Sigmoid colon (tissue), 4 donors: ENCODE results near the gene NEURL1.

ENCODE experiments used
- EP300 ChIP-seq, 4 donors: sonication (generic); formaldehyde crosslinking; IDR thresholded peaks; one replicate each; pipeline ENCODE4 v1.6.1; 2017; ENCODE audit warnings: antibody characterized with exemption in 4 of 4
- POLR2A ChIP-seq, 2 donors: fragments of 450-650 bp; IDR thresholded peaks; one replicate each; pipeline ENCODE4 v1.6.1; 2016; ENCODE audit warnings: antibody characterized with exemption in 2 of 2, mild to moderate bottlenecking in 2 of 2, moderate library complexity in 2 of 2
- POLR2AphosphoS5 ChIP-seq, 4 donors: sonication (generic); formaldehyde crosslinking; IDR thresholded peaks; one replicate each; pipeline ENCODE4 v1.6.1; 2017; ENCODE audit warnings: antibody characterized with exemption in 4 of 4

DNA sequence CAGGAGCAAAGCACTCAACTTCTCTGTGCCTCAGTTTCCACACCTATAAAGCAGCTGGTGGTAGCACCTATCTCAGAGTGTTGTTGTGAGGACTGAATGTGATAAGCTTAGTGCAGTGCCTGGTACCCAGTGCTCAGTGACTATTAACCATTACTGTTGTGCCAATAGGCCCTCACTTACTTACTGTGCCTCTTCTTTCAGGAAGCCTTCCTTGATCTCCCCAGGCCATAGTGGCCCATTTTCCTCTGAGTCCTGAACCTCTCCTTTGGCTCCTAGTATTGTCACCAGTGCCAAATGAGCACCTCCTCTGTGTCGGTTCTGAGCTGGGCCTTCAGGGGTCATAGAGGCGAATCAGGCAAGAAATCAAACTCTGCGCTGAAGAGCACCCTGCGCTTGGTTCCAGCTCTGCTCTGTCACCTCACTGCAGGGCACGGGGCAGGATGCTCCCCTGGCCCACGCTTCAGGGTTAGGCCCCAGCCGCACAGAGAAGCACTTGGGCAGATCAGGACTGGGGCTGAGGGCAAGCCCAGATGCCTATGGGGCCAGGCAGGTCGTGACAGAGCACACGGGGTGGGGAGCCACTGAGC is 37.3 kb upstream of the NEURL1 start:
- TF ChIP-seq EP300 (IDR thresholded peaks at IDR 0.05), result no peak
- TF ChIP-seq POLR2A (IDR thresholded peaks at IDR 0.05), result no peak
- TF ChIP-seq POLR2AphosphoS5 (IDR thresholded peaks at IDR 0.05), result no peak
